Activated T-helper 17 cell treated with anti-CD3 and anti-CD28 coated beads, Interleukin-2, amount 50 U/mL, for 72 hours (primary cell): Measurements from ENCODE around the gene PLCD3. TPM values are rescaled to one million over a fixed set of nuclear protein-coding genes. Genes with fewer than 3 reads are reported as not detected.
A peak's percentile ranks its signal among the peaks of the same experiment; 100 is the strongest.
"Not testable (repeated sequence)": the region's sequence is repeated elsewhere in the genome, so short reads cannot be mapped to it uniquely, and the experiment has no call there.

Source experiments
- ATAC-seq: fragments of 150-1000 bp; cut with Tn5 transposase; replicated peaks from 2 replicates; pipeline ENCODE4 v1.10.0; 2021; ENCODE audit warnings: mild to moderate bottlenecking, moderate library complexity
- H3K27ac Mint-ChIP-seq: one replicate; pipeline ENCODE4 v1.8.0; 2022; ENCODE audit warnings: mixed read lengths
- H3K27me3 Mint-ChIP-seq: one replicate; pipeline ENCODE4 v1.8.0; 2022; ENCODE audit warnings: mixed read lengths
- H3K36me3 Mint-ChIP-seq: one replicate; pipeline ENCODE4 v1.8.0; 2022; ENCODE audit warnings: low read depth, mild to moderate bottlenecking, mixed read lengths
- H3K4me1 Mint-ChIP-seq: one replicate; pipeline ENCODE4 v1.8.0; 2022; ENCODE audit warnings: mixed read lengths
- H3K4me3 Mint-ChIP-seq: one replicate; pipeline ENCODE4 v1.8.0; 2022; ENCODE audit warnings: mild to moderate bottlenecking, mixed read lengths
- H3K9me3 Mint-ChIP-seq: one replicate; pipeline ENCODE4 v1.8.0; 2022; ENCODE audit warnings: mixed read lengths
- total RNA-seq, 2 donors: library from RNA; stranded (reverse); gene quantifications; one replicate each; pipeline ENCODE4 v1.2.3, GENCODE V29; 2022

PLCD3 gene
- total RNA-seq, 2 donors from 2014 or later, result 3.1 to 6.5 TPM

GRCh38 chr17:45131616-45132319 lies 547 bp downstream of the PLCD3 start:
- peak; percentile 1 for ATAC-seq
- peaks cover 7% of the 10 kb centered on the region for H3K4me1 Mint-ChIP-seq
- H3K36me3 Mint-ChIP-seq, result no peaks in the 10 kb centered on the region
- H3K4me3 Mint-ChIP-seq, result peak overlapping the region; percentile 42
- no peaks in the 10 kb centered on the region for H3K27me3 Mint-ChIP-seq
- no peak overlapping the region for H3K27ac Mint-ChIP-seq
- no peaks in the 10 kb centered on the region for H3K9me3 Mint-ChIP-seq

GRCh38 chr17:45130681-45131615 lies 1.4 kb downstream of the PLCD3 start:
- H3K27ac Mint-ChIP-seq, result no peak overlapping the region
- no peaks in the 10 kb centered on the region for H3K36me3 Mint-ChIP-seq
- no peak for ATAC-seq
- no peaks in the 10 kb centered on the region for H3K9me3 Mint-ChIP-seq
- H3K27me3 Mint-ChIP-seq, result no peaks in the 10 kb centered on the region
- peaks cover 7% of the 10 kb centered on the region for H3K4me1 Mint-ChIP-seq
- H3K4me3 Mint-ChIP-seq, result peak overlapping the region; percentile 42

- no peak for ATAC-seq
- Mint-ChIP-seq H3K4me1 (peaks cover 7% of the 10 kb centered on the region), H3K36me3 (no peaks in the 10 kb centered on the region), H3K27ac (no peak overlapping the region), H3K27me3 (no peaks in the 10 kb centered on the region), H3K9me3 (no peaks in the 10 kb centered on the region), H3K4me3 (no peak overlapping the region)
These were observed 2.2 kb downstream of the PLCD3 start for GRCh38 chr17:45129940-45130680.

- Mint-ChIP-seq H3K36me3 (no peaks in the 10 kb centered on the region), H3K4me3 (no peak overlapping the region), H3K4me1 (peaks cover 7% of the 10 kb centered on the region), H3K27ac (no peak overlapping the region), H3K27me3 (no peaks in the 10 kb centered on the region), H3K9me3 (no peaks in the 10 kb centered on the region)
- ATAC-seq, result no peak
These were observed 2.8 kb downstream of the PLCD3 start for GRCh38 chr17:45129426-45129939.

- no peaks in the 10 kb centered on the region for H3K36me3 Mint-ChIP-seq
- ATAC-seq, result no peak
- H3K27ac Mint-ChIP-seq, result no peak overlapping the region
- no peaks in the 10 kb centered on the region for H3K9me3 Mint-ChIP-seq
- peaks cover 7% of the 10 kb centered on the region for H3K4me1 Mint-ChIP-seq
- no peak overlapping the region for H3K4me3 Mint-ChIP-seq
- H3K27me3 Mint-ChIP-seq, result no peaks in the 10 kb centered on the region
These were observed 3.3 kb downstream of the PLCD3 start for GRCh38 chr17:45128989-45129388.

- Mint-ChIP-seq H3K4me1 (peaks cover 7% of the 10 kb centered on the region), H3K4me3 (no peak overlapping the region), H3K27ac (no peak overlapping the region), H3K36me3 (no peaks in the 10 kb centered on the region), H3K9me3 (no peaks in the 10 kb centered on the region), H3K27me3 (no peaks in the 10 kb centered on the region)
- ATAC-seq, result no peak
These were observed 4.0 kb downstream of the PLCD3 start for GRCh38 chr17:45128331-45128730.

GRCh38 chr17:45127548-45128300 lies 4.6 kb downstream of the PLCD3 start:
- peak overlapping the region; percentile 59 for H3K27ac Mint-ChIP-seq
- no peak for ATAC-seq
- H3K36me3 Mint-ChIP-seq, result no peaks in the 10 kb centered on the region

GRCh38 chr17:45127207-45127547 lies 5.1 kb downstream of the PLCD3 start:
- Mint-ChIP-seq H3K4me1 (peaks cover 7% of the 10 kb centered on the region), H3K27me3 (no peaks in the 10 kb centered on the region), H3K4me3 (no peak overlapping the region)

More at GRCh38 chr17:45127548-45128300, 4.6 kb downstream of the PLCD3 start:
- no peak overlapping the region for H3K4me3 Mint-ChIP-seq
- no peaks in the 10 kb centered on the region for H3K9me3 Mint-ChIP-seq
- no peaks in the 10 kb centered on the region for H3K27me3 Mint-ChIP-seq
- H3K4me1 Mint-ChIP-seq, result peaks cover 7% of the 10 kb centered on the region

GRCh38 chr17:45125509-45125908 lies 6.8 kb downstream of the PLCD3 start:
- H3K27me3 Mint-ChIP-seq, result no peaks in the 10 kb centered on the region
- H3K4me3 Mint-ChIP-seq, result no peak overlapping the region
- H3K27ac Mint-ChIP-seq, result no peak overlapping the region
- no peaks in the 10 kb centered on the region for H3K36me3 Mint-ChIP-seq
- ATAC-seq, result no peak
- H3K9me3 Mint-ChIP-seq, result no peaks in the 10 kb centered on the region
- H3K4me1 Mint-ChIP-seq, result no peaks in the 10 kb centered on the region

More at GRCh38 chr17:45127207-45127547, 5.1 kb downstream of the PLCD3 start:
- Mint-ChIP-seq H3K36me3 (no peaks in the 10 kb centered on the region), H3K27ac (no peak overlapping the region), H3K9me3 (no peaks in the 10 kb centered on the region)
- ATAC-seq, result no peak

- peak overlapping the region; percentile 46 for H3K27ac Mint-ChIP-seq
- not testable (repeated sequence) for H3K36me3 Mint-ChIP-seq, H3K4me1 Mint-ChIP-seq, H3K27me3 Mint-ChIP-seq, ATAC-seq, H3K4me3 Mint-ChIP-seq, H3K9me3 Mint-ChIP-seq
These were observed 7.6 kb downstream of the PLCD3 start for GRCh38 chr17:45124797-45125122.

- Mint-ChIP-seq H3K9me3 (no peaks in the 10 kb centered on the region), H3K27me3 (no peaks in the 10 kb centered on the region), H3K36me3 (no peaks in the 10 kb centered on the region), H3K4me3 (no peak overlapping the region), H3K4me1 (no peaks in the 10 kb centered on the region), H3K27ac (peak overlapping the region; percentile 46)
- peak; percentile 97 for ATAC-seq
These were observed 8.2 kb downstream of the PLCD3 start for GRCh38 chr17:45123930-45124796.

- Mint-ChIP-seq H3K27ac (no peak overlapping the region), H3K4me3 (no peak overlapping the region), H3K9me3 (no peaks in the 10 kb centered on the region), H3K4me1 (no peaks in the 10 kb centered on the region), H3K27me3 (no peaks in the 10 kb centered on the region), H3K36me3 (no peaks in the 10 kb centered on the region)
- no peak for ATAC-seq
These were observed 9.1 kb downstream of the PLCD3 start for GRCh38 chr17:45123076-45123770.

- Mint-ChIP-seq H3K27ac (no peak overlapping the region), H3K9me3 (no peaks in the 10 kb centered on the region), H3K36me3 (no peaks in the 10 kb centered on the region), H3K4me1 (no peaks in the 10 kb centered on the region), H3K4me3 (no peak overlapping the region), H3K27me3 (no peaks in the 10 kb centered on the region)
- no peak for ATAC-seq
These were observed 11.3 kb downstream of the PLCD3 start for GRCh38 chr17:45121055-45121454.
